NK-92 treated with Interleukin-12 subunit alpha and Interleukin-12 subunit beta, amount 100 ng/mL, for 24 hours (cell line): ENCODE data around the gene TRMT61A.

Source experiments
- DNase-seq: peaks from one replicate; lab custom pipeline; 2025; lab: John Stamatoyannopoulos, UW

The TRMT61A gene

DNA sequence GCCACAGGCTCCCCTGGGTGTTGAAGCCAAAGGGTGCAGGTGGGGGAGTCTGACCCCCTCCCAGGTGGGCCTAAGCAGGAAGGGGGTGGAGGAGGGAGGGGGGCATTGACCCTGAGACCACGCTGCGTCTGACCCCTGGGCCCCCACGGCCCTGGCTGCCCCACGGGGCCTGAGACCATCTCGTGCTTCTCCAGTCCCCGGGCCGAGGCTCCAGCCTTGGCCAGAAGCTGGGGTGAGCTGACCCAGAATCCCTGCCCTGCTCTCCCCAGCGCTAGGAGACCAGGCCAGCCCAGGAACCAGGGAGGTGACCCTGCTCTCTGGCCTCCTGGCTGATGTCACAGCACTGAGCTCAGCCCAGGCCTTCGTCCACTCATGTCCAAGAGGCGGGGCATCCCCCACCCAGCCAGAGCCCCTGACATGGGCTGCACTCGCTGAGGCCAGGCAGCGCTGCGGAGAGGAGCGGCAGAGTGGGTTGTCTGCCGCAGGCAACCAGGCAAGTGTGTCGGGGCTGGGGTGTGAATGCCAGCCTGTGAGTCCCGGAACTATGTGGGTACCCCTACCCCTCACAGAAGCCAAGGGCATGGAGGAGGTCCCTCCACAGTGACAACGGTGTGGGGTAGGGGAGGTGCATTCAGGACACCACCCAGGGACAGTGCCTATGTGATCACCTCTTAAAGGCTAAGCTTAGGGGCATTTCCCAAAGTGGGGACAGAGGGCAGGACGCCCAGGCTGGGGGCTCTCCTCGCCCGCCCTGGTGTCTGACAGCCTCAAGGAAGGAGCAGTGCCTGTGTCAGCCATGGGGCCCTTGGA, 6.3 kb downstream of the TRMT61A start:
- no peak for DNase-seq

DNA sequence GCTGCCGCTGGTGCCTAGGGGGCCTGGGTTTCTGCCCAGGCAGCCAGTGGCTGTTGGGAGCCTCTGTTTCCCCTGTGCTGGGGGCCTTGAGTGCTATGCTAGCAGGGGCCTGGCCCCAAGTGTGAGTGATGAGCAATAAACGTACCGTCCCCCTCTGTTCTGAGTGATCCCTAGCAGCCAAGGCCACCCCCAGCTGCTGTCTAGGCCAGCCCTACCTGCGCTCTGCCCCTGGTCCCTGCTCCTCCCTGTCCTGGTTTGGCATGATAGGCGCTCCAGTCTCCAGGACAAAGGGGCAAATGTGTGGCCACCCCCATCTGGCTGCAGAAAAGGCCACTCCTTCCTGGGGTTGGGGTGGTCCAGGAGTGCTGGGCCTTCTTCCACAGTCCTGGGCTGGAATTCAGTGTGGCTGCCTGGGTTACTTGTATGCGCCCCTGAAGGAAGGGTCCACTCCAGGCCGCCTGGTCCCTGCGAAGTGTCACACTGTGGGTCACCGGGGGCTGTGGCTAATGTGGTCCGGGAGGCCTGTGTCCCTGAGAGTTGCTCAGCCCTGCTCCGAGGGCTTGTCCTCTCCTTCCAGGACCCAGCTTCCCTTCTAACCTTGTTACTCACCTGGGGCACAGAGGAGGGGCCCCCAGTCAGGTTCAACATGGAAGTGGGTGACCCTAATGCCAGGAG, 7.0 kb downstream of the TRMT61A start:
- no peak for DNase-seq

- DNase-seq = no peak
These were observed 7.7 kb downstream of the TRMT61A start for GRCh38 chr14:103536693-103537092.

- DNase-seq = no peak
These were observed 8.4 kb downstream of the TRMT61A start for GRCh38 chr14:103537175-103537990.

- no peak for DNase-seq
These were observed 9.5 kb downstream of the TRMT61A start for GRCh38 chr14:103538291-103539055.

DNA sequence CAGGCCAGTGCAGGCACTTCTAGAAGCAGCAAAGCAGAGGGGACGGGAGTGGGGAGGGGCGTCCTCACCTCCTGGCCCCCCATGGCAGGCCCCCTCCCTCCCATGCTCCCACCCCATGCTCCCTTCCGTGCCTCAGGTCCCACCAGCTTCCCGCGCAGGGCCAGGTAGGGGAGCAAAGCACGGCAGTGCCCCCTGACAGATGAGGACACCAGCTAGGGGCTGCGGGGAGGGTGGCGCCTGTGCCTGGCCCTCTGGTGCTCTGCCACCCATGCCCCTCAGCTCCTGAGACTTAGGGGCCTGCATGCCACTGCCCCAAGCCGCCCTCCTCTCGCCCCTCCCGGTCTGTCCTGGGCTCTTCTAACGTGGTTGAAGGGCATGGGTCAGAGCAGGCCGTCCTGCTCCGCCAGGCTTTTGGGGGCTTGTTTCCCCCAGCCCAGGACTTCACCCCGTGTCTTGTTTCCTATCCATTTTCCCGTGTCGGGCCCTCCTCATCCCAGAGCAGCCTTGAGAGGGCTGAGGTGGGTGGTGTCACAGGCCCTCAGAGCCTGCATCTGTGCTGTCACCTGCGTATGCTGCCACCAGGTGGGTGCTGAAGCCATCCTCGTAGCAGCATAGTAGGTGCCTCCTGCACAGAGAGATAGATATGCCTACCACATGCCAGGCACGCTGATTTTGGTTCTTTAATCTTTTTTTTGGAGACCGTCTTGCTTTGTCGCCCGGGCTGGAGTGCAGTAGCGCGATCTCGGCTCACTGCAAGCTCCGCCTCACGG, 10.2 kb downstream of the TRMT61A start:
- DNase-seq = no peak

GRCh38 chr14:103540821-103541708, 12.1 kb downstream of the TRMT61A start:
- no peak for DNase-seq

DNA sequence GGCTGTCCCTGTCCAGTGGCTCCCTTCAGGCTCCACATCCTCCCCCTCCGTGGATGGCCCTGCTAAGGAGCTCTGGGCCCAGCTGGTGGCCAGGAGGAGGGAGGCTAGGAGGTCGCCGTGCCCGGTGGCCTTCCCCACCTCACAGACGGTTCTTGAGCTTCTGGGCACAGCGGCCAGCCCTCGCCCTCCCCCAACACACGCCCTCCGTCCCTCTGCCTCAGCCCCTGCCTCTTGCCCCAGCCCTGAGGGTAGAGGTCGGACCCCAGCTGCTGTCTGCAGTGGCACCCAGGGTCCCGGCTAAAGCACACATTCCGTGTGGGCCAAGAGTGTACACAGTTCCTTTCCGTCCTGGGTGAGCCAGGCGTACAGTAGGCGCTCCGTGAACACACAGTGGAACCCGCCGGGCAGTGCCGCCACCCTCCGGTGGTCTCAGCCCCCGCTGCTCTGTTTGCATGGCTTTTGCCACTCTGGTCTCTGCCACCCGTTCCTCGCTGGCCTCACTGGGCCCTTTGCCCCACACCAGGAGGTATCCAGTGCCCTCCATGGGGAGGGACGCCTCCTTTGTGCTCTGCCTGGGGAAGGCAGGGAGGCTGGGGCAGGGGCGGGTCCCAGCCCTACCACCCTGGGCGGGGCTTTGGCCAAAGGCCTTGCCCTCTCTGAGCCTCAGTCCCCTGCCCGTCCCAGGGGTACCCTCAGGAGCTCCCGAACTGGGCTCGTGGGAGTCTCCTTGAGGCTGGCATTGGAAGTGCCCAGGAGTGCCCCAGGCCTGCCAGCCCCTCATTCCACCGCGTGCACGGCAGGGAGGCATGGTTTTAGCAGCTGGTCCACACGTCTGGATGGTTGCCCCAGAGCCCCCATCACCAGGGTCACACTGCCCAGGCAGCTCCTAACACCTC, 13.0 kb downstream of the TRMT61A start:
- DNase-seq = no peak

GRCh38 chr14:103542605-103543088, 13.7 kb downstream of the TRMT61A start:
- DNase-seq = no peak

DNA sequence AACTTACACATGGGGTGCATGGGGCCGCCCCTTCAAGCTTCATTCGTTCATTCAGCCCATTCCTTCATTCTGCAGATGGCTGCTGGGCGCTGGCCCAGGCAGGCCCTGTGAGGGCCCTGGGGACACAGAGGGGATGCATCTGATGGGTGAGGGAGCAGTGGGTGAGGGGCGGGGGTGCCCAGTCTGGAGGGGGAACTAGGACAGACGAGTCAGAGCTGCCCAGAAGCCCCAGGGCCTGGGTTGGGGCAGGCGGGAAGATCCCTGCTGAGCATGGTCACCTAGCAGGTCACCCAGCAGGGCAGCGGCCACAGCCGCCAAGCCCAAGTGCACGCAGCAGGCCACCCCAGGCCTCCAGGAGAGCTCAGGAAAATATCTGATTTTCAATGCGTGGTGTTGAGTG, 14.1 kb downstream of the TRMT61A start:
- no peak for DNase-seq

DNA sequence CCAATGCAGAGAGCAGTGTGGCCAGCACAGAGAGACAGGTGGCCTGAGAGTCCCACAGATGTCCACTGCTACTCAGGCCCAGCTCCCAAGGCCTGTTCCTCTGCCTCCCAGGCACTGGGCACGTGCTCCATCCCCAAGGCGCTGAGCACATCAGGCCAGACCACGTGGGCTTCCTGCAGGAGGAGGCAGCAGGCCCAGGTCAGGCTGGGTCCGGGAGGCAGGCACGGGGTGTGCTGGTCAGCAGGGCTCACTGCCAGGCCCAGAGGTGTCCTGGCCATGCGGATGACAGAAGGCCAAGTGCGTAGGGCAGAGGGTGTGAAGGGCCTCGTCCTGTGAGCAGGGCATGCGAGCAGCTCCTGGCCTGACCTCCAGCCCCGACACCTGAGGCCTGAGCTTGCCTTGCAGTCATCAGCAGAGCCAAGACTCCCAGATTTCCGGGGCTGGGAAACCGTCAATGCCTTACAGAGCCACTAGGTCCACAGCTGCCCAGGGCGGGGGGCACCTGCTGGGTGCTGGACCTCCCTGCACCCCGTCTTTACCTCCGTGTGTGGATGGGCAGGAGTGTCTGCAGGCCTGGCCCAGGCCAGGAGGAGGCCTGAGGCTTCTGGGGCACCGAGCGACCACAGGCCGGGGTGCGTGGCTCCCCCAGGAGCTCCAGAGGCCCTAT, 14.9 kb downstream of the TRMT61A start:
- DNase-seq = no peak

- no peak for DNase-seq
These were observed 15.6 kb downstream of the TRMT61A start for GRCh38 chr14:103544388-103545218.

GRCh38 chr14:103545219-103545914, 16.4 kb downstream of the TRMT61A start:
- DNase-seq = no peak

- DNase-seq = no peak
These were observed 17.1 kb downstream of the TRMT61A start for GRCh38 chr14:103545915-103546651.

DNA sequence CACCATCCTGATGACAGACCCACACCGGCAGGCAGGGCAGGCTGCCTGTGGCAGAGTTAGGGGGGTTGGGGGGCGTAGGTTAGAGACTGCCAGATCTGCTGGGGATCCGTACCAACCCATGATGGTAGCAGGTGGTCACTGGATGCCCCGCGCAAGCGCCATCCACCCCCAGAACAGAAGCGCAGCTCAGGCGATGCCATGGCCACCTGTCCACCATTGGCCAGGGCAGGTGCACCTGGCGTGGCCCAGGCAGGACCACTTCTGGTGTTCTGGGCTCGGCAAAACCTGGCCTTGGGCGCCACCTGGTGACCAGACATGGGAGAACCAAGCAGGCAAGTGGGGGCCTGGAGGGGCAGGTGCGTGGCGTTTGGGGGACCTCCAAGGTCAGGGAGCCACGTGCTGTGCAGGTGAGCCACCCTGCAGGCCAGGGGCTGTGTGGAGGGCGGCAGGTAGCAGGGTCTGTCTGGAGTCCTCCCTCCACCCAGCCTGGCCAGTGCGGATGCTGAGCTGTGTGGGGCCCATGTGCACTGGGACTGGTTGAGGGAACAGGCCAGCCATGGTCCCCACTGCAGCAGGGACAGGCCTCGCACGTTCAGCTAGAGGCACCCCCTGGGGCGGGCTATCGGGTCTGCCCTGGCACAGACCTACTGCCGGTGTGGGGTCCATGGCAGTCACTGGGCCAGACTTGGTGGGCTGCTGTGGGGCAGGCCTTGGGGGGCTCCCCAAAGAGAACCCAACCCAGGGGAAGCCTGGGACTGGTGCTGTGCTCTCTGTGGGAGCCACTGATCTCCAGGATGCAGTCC, 17.9 kb downstream of the TRMT61A start:
- peak; percentile 37 for DNase-seq
